H7 (cell line): ENCODE results near the gene CSF1R. TPM values are rescaled to one million over a fixed set of nuclear protein-coding genes. Genes with fewer than 3 reads are reported as not detected.

Experiments
- DNase-seq: peaks from one replicate; pipeline ENCODE4 v3.0.0; 2012
- H3K27me3 ChIP-seq: 2 replicates; pipeline ENCODE4 v1.6.0; 2011; ENCODE audit warnings: mild to moderate bottlenecking, low read length; ENCODE audit not compliant: control insufficient read depth, insufficient read depth
- H3K36me3 ChIP-seq: replicated peaks from 2 replicates; pipeline ENCODE4 v1.5.1; 2011; ENCODE audit warnings: low read length; ENCODE audit not compliant: control insufficient read depth, insufficient read depth
- H3K4me3 ChIP-seq: 2 replicates; pipeline ENCODE4 v1.5.1; 2011; ENCODE audit warnings: low read depth, mild to moderate bottlenecking, control low read depth, low read length, moderate library complexity; ENCODE audit not compliant: insufficient read depth
- total RNA-seq: library from RNA; depleted of rRNA; stranded (reverse); fragments of >200 nt; shearing (Covaris generic); gene quantifications from 2 replicates; pipeline ENCODE4 v1.2.3, GENCODE V29; 2014

Gene CSF1R
- total RNA-seq, 1 experiment from 2014 or later: not detected

- DNase-seq: no peak
- Histone ChIP-seq H3K4me3 (no peak overlapping the region), H3K36me3 (no peaks in the 10 kb centered on the region), H3K27me3 (no peaks in the 10 kb centered on the region; the same call in 1 of the 2 replicates)
These were observed 21.6 kb downstream of the CSF1R start for GRCh38 chr5:150064681-150065220.

GRCh38 chr5:150063638-150064037 is 22.7 kb downstream of the CSF1R start:
- Histone ChIP-seq H3K4me3 (no peak overlapping the region), H3K36me3 (no peaks in the 10 kb centered on the region), H3K27me3 (no peaks in the 10 kb centered on the region; the same call in 1 of the 2 replicates)
- no peak for DNase-seq

GRCh38 chr5:150062216-150062922 is 24.0 kb downstream of the CSF1R start:
- Histone ChIP-seq H3K36me3 (no peaks in the 10 kb centered on the region), H3K27me3 (no peaks in the 10 kb centered on the region; the same call in 1 of the 2 replicates), H3K4me3 (no peak overlapping the region)
- DNase-seq: no peak

GRCh38 chr5:150061538-150061995 is 24.8 kb downstream of the CSF1R start:
- no peaks in the 10 kb centered on the region; the same call in 1 of the 2 replicates for H3K27me3 ChIP-seq
- H3K36me3 ChIP-seq: no peaks in the 10 kb centered on the region
- DNase-seq: no peak
- H3K4me3 ChIP-seq: no peak overlapping the region

- no peaks in the 10 kb centered on the region; the same call in 1 of the 2 replicates for H3K27me3 ChIP-seq
- no peaks in the 10 kb centered on the region for H3K36me3 ChIP-seq
- no peak overlapping the region for H3K4me3 ChIP-seq
- DNase-seq: peak; percentile 18
These were observed 25.9 kb downstream of the CSF1R start for GRCh38 chr5:150060471-150060870.

- no peaks in the 10 kb centered on the region; the same call in 1 of the 2 replicates for H3K36me3 ChIP-seq
- H3K4me3 ChIP-seq: no peak overlapping the region
- peak; percentile 50 for DNase-seq
- H3K27me3 ChIP-seq: no peaks in the 10 kb centered on the region; the same call in 1 of the 2 replicates
These were observed 26.7 kb downstream of the CSF1R start for GRCh38 chr5:150059623-150060022.

- Histone ChIP-seq H3K27me3 (no peaks in the 10 kb centered on the region; the same call in 1 of the 2 replicates), H3K4me3 (no peak overlapping the region), H3K36me3 (peaks cover 3% of the 10 kb centered on the region)
- peak; percentile 26 for DNase-seq
These were observed 27.8 kb downstream of the CSF1R start for GRCh38 chr5:150058480-150059126.

- Histone ChIP-seq H3K27me3 (no peaks in the 10 kb centered on the region; the same call in 1 of the 2 replicates), H3K4me3 (no peak overlapping the region), H3K36me3 (peaks cover 5% of the 10 kb centered on the region)
- peak; percentile 79 for DNase-seq
These were observed 28.4 kb downstream of the CSF1R start for GRCh38 chr5:150057996-150058395.

GRCh38 chr5:150057511-150057910 is 28.8 kb downstream of the CSF1R start:
- Histone ChIP-seq H3K36me3 (peaks cover 9% of the 10 kb centered on the region), H3K4me3 (no peak overlapping the region), H3K27me3 (no peaks in the 10 kb centered on the region; the same call in 1 of the 2 replicates)
- DNase-seq: peak; percentile 56

GRCh38 chr5:150057052-150057451 is 29.3 kb downstream of the CSF1R start:
- no peaks in the 10 kb centered on the region; the same call in 1 of the 2 replicates for H3K27me3 ChIP-seq
- H3K36me3 ChIP-seq: peaks cover 13% of the 10 kb centered on the region
- H3K4me3 ChIP-seq: no peak overlapping the region
- peak; percentile 47 for DNase-seq

GRCh38 chr5:150056075-150056443 is 30.3 kb downstream of the CSF1R start:
- Histone ChIP-seq H3K36me3 (peaks cover 22% of the 10 kb centered on the region), H3K4me3 (no peak overlapping the region), H3K27me3 (no peaks in the 10 kb centered on the region; the same call in 1 of the 2 replicates)
- no peak for DNase-seq

- Histone ChIP-seq H3K4me3 (no peak overlapping the region), H3K36me3 (peaks cover 23% of the 10 kb centered on the region), H3K27me3 (no peaks in the 10 kb centered on the region; the same call in 1 of the 2 replicates)
- no peak for DNase-seq
These were observed 30.9 kb downstream of the CSF1R start for GRCh38 chr5:150055326-150056074.

GRCh38 chr5:150054569-150054968 is 31.8 kb downstream of the CSF1R start:
- no peak for DNase-seq
- H3K27me3 ChIP-seq: no peaks in the 10 kb centered on the region
- H3K4me3 ChIP-seq: no peak overlapping the region
- H3K36me3 ChIP-seq: peaks cover 29% of the 10 kb centered on the region

- Histone ChIP-seq H3K27me3 (no peaks in the 10 kb centered on the region), H3K36me3 (peaks cover 33% of the 10 kb centered on the region), H3K4me3 (no peak overlapping the region)
- peak; percentile 21 for DNase-seq
These were observed 32.5 kb downstream of the CSF1R start for GRCh38 chr5:150053713-150054392.
